Subcutaneous adipose tissue (tissue), 4 donors: ENCODE data around the gene ACOXL. TPM values are rescaled to one million over a fixed set of nuclear protein-coding genes. Genes with fewer than 3 reads are reported as not detected.

ENCODE experiments used
- CTCF ChIP-seq: fragments of 450-650 bp; IDR thresholded peaks from one replicate; pipeline ENCODE4 v1.5.1; 2016; ENCODE audit warnings: low read depth, mild to moderate bottlenecking, control low read depth, antibody characterized with exemption, moderate library complexity
- total RNA-seq, 4 donors: library from RNA; depleted of rRNA; stranded (reverse); fragments of >200 nt; gene quantifications; one replicate each; pipeline ENCODE4 v1.1.0, GENCODE V29; 2016

Gene ACOXL
- total RNA-seq, 4 donors from 2014 or later, result not detected

GRCh38 chr2:110748489-110748867, 16.1 kb downstream of the ACOXL start:
- TF ChIP-seq CTCF, result no peak

GRCh38 chr2:110751642-110752041, 19.3 kb downstream of the ACOXL start:
- TF ChIP-seq CTCF, result no peak

GRCh38 chr2:110752871-110753270, 20.5 kb downstream of the ACOXL start:
- TF ChIP-seq CTCF, result no peak

- TF ChIP-seq CTCF, result no peak
Measured at GRCh38 chr2:110755491-110756078, 23.2 kb downstream of the ACOXL start.

DNA sequence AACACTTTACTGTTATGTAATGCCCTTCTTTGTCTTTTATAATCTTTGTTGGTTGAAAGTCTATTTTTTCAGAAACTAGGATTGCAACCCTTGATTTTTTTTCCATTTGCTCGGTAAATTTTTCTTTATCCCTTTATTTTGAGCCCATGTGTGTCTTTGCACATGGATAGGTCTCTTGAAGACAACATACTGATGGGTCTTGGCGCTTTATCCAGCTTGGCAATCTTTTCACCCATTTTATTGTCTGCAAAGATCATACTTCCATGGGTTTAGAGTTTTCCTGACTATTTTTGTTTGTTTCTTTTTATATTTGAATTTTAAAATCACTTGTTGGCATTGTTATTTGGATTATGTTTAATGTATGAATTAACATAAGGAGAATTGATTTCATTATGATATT, 27.0 kb downstream of the ACOXL start:
- no peak for TF ChIP-seq CTCF

DNA sequence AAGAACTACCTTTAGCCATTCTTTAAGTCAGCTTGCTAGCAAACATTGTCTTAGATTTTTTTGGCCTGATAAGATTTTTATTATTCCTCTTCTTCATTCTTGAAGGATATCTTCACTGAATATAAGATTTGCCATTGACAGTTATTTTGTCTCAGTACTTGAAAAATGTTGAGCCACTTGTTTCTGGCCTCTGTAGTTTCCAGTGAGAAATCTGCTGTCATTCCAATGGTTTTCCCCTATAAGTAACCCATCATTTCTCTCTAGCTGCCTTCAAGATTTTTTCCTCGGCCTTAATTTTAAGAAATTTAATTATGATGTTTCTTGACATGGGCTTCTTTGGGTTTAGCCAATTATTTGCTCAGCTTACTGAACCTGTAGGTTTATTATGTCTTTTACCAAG, 32.6 kb downstream of the ACOXL start:
- TF ChIP-seq CTCF, result no peak

- TF ChIP-seq CTCF, result no peak
Measured at GRCh38 chr2:110766291-110766690, 33.9 kb downstream of the ACOXL start.
